Measurements from ENCODE around the gene LIM2. TPM values are rescaled to one million over a fixed set of nuclear protein-coding genes. Genes with fewer than 3 reads are reported as not detected.
A peak's percentile ranks its signal among the peaks of the same experiment; 100 is the strongest.

LIM2 gene
- total RNA-seq, 2 experiments from 2014 or later = not detected

- intact Hi-C loops (cut with micrococcal nuclease; ENCODE audit: unreplicated experiment) = no loop called here
- TF ChIP-seq EZH2phosphoT487 (IDR thresholded peaks at IDR 0.05; ENCODE audit: borderline replicate concordance, low read depth, low read length) (no peak), CTCF (conservative IDR thresholded peaks at IDR 0.05; ENCODE audit: low read length) (peak; percentile 49)
- peak overlapping the region; percentile 24; the same call in 1 of the 2 replicates for H2AFZ ChIP-seq (ENCODE audit: low read length)
- peak overlapping the region; percentile 63 for H3K27ac ChIP-seq (ENCODE audit: low read depth, low read length, poor library complexity, severe bottlenecking)
- CTCF ChIA-PET (ENCODE audit: unreplicated experiment) = interaction anchor here (0.9 to 1.1 kb wide), 2 partner anchors 26 to 52 kb away, joined by 3 read pairs; partner anchors contain the start of gene SIGLEC10
- H4K20me1 ChIP-seq (ENCODE audit: insufficient read depth, low read length) = no peaks in the 10 kb centered on the region
- peaks cover 10% of the 10 kb centered on the region; the same call in 1 of the 2 replicates for H3K79me2 ChIP-seq (ENCODE audit: insufficient read depth, low read depth, low read length)
- H3K4me2 ChIP-seq (ENCODE audit: low read length) = peak overlapping the region; percentile 92
- DNase-seq (ENCODE audit: low spot score) = peak; percentile 58
- no TSS peak for BruUV-seq (replicated peaks)
- no peaks in the 10 kb centered on the region for H3K36me3 ChIP-seq (ENCODE audit: insufficient read depth, low read length)
- POLR2A ChIA-PET = no interaction called here
- H3K4me1 ChIP-seq (ENCODE audit: insufficient read depth, low read length, poor library complexity, severe bottlenecking) = peaks cover 34% of the 10 kb centered on the region
- H3K9me3 ChIP-seq (ENCODE audit: low read length) = no peaks in the 10 kb centered on the region
- H3K4me3 ChIP-seq (ENCODE audit: low read depth, low read length, poor library complexity, severe bottlenecking) = peak overlapping the region; percentile 78
- H3K9me2 ChIP-seq (ENCODE audit: insufficient read depth, low read length) = no peaks in the 10 kb centered on the region
Observed at GRCh38 chr19:51365211-51365964, 22.4 kb downstream of the LIM2 start.

GRCh38 chr19:51364200-51365106, 23.3 kb downstream of the LIM2 start:
- CTCF ChIA-PET (ENCODE audit: unreplicated experiment) = no interaction called here
- peaks cover 34% of the 10 kb centered on the region for H3K4me1 ChIP-seq (ENCODE audit: insufficient read depth, low read length, poor library complexity, severe bottlenecking)
- POLR2A ChIA-PET = no interaction called here
- H3K9me3 ChIP-seq (ENCODE audit: low read length) = no peaks in the 10 kb centered on the region
- H4K20me1 ChIP-seq (ENCODE audit: insufficient read depth, low read length) = no peaks in the 10 kb centered on the region
- no peak overlapping the region for H2AFZ ChIP-seq (ENCODE audit: low read length)
- intact Hi-C loops (cut with micrococcal nuclease; ENCODE audit: unreplicated experiment) = no loop called here
- no peak overlapping the region for H3K27ac ChIP-seq (ENCODE audit: low read depth, low read length, poor library complexity, severe bottlenecking)
- H3K4me3 ChIP-seq (ENCODE audit: low read depth, low read length, poor library complexity, severe bottlenecking) = no peak overlapping the region
- TF ChIP-seq CTCF (conservative IDR thresholded peaks at IDR 0.05; ENCODE audit: low read length) (no peak), EZH2phosphoT487 (IDR thresholded peaks at IDR 0.05; ENCODE audit: borderline replicate concordance, low read depth, low read length) (no peak)
- H3K79me2 ChIP-seq (ENCODE audit: insufficient read depth, low read depth, low read length) = peaks cover 10% of the 10 kb centered on the region; the same call in 1 of the 2 replicates
- BruUV-seq (replicated peaks) = no TSS peak
- no peak for DNase-seq (ENCODE audit: low spot score)
- no peaks in the 10 kb centered on the region for H3K9me2 ChIP-seq (ENCODE audit: insufficient read depth, low read length)
- peak overlapping the region; percentile 11; the same call in 1 of the 2 replicates for H3K4me2 ChIP-seq (ENCODE audit: low read length)
- no peaks in the 10 kb centered on the region for H3K36me3 ChIP-seq (ENCODE audit: insufficient read depth, low read length)
